Measurements from ENCODE around the gene RPL29.
"Not testable (repeated sequence)": the region's sequence is repeated elsewhere in the genome, so short reads cannot be mapped to it uniquely, and the experiment has no call there.

The RPL29 gene

DNA sequence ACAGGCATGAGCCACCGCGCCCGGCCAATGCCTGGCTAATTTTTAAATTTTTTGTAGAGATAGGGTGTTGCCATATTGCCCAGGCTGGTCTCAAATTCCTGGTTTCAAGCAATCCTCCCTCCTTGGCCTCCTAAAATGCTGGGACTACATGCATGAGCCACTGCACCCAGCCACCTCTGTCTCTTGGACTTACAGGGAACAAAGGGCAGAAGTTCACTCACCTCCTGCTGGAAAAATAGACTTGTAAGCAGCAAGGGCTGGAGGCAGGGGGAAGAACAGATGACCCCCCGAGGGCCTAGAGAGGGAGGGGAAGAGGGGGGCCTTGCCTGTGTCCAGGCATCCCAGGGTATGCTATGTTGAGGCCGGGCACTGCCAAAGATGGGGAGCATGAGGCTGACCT lies 38.5 kb upstream of the RPL29 start:
- Histone ChIP-seq H3K79me2 (ENCODE audit: insufficient read depth, low read length) (no peaks in the 10 kb centered on the region), H3K4me2 (ENCODE audit: low read length) (no peak overlapping the region), H2AFZ (ENCODE audit: low read length) (no peak overlapping the region), H4K20me1 (ENCODE audit: insufficient read depth, low read length) (no peaks in the 10 kb centered on the region), H3K9me2 (ENCODE audit: low read depth, low read length) (no peaks in the 10 kb centered on the region), H3K27ac (ENCODE audit: low read depth, low read length, poor library complexity, severe bottlenecking) (no peak overlapping the region), H3K4me1 (ENCODE audit: insufficient read depth, low read length, severe bottlenecking) (no peaks in the 10 kb centered on the region), H3K4me3 (ENCODE audit: low read depth, low read length, poor library complexity, severe bottlenecking) (no peak overlapping the region), H3K9me3 (ENCODE audit: low read length) (no peaks in the 10 kb centered on the region), H3K36me3 (ENCODE audit: insufficient read depth, low read length) (no peaks in the 10 kb centered on the region), H3K9ac (ENCODE audit: low read length) (no peak overlapping the region), H3F3A (ENCODE audit: insufficient read depth, low read length) (no peaks in the 10 kb centered on the region), H3K27me3 (ENCODE audit: insufficient read depth, low read length) (peaks cover 20% of the 10 kb centered on the region; the same call in 1 of the 2 replicates)
- TF ChIP-seq, protein P1, sequence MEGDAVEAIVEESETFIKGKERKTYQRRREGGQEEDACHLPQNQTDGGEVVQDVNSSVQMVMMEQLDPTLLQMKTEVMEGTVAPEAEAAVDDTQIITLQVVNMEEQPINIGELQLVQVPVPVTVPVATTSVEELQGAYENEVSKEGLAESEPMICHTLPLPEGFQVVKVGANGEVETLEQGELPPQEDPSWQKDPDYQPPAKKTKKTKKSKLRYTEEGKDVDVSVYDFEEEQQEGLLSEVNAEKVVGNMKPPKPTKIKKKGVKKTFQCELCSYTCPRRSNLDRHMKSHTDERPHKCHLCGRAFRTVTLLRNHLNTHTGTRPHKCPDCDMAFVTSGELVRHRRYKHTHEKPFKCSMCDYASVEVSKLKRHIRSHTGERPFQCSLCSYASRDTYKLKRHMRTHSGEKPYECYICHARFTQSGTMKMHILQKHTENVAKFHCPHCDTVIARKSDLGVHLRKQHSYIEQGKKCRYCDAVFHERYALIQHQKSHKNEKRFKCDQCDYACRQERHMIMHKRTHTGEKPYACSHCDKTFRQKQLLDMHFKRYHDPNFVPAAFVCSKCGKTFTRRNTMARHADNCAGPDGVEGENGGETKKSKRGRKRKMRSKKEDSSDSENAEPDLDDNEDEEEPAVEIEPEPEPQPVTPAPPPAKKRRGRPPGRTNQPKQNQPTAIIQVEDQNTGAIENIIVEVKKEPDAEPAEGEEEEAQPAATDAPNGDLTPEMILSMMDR (IDR thresholded peaks at IDR 0.05; ENCODE audit: low read length), result no peak
- no peak for TF ChIP-seq EZH2 (IDR thresholded peaks at IDR 0.05; ENCODE audit: borderline replicate concordance, low read length)

GRCh38 chr3:52033748-52034147 lies 38.1 kb upstream of the RPL29 start:
- peaks cover 16% of the 10 kb centered on the region; the same call in 1 of the 2 replicates for H3K27me3 ChIP-seq (ENCODE audit: insufficient read depth, low read length)
- H3K9me3 ChIP-seq (ENCODE audit: low read length); H3F3A ChIP-seq (ENCODE audit: insufficient read depth, low read length); H3K36me3 ChIP-seq (ENCODE audit: insufficient read depth, low read length); H3K27ac ChIP-seq (ENCODE audit: low read depth, low read length, poor library complexity, severe bottlenecking); H3K9me2 ChIP-seq (ENCODE audit: low read depth, low read length); H3K4me3 ChIP-seq (ENCODE audit: low read depth, low read length, poor library complexity, severe bottlenecking); H4K20me1 ChIP-seq (ENCODE audit: insufficient read depth, low read length); H3K4me2 ChIP-seq (ENCODE audit: low read length); H3K4me1 ChIP-seq (ENCODE audit: insufficient read depth, low read length, severe bottlenecking); H3K9ac ChIP-seq (ENCODE audit: low read length); H2AFZ ChIP-seq (ENCODE audit: low read length); H3K79me2 ChIP-seq (ENCODE audit: insufficient read depth, low read length): not testable (repeated sequence)

- H3K4me3 ChIP-seq (ENCODE audit: low read depth, low read length, poor library complexity, severe bottlenecking), result no peak overlapping the region
- H3K36me3 ChIP-seq (ENCODE audit: insufficient read depth, low read length), result no peaks in the 10 kb centered on the region
- no peaks in the 10 kb centered on the region for H3K79me2 ChIP-seq (ENCODE audit: insufficient read depth, low read length)
- H3K27me3 ChIP-seq (ENCODE audit: insufficient read depth, low read length), result peaks cover 14% of the 10 kb centered on the region; the same call in 1 of the 2 replicates
- no peak overlapping the region for H2AFZ ChIP-seq (ENCODE audit: low read length)
- no peak overlapping the region for H3K27ac ChIP-seq (ENCODE audit: low read depth, low read length, poor library complexity, severe bottlenecking)
- no peaks in the 10 kb centered on the region for H3K9me3 ChIP-seq (ENCODE audit: low read length)
- no peak overlapping the region for H3K9ac ChIP-seq (ENCODE audit: low read length)
- no peak overlapping the region for H3K4me2 ChIP-seq (ENCODE audit: low read length)
- no peaks in the 10 kb centered on the region for H3F3A ChIP-seq (ENCODE audit: insufficient read depth, low read length)
- no peaks in the 10 kb centered on the region for H3K4me1 ChIP-seq (ENCODE audit: insufficient read depth, low read length, severe bottlenecking)
- no peaks in the 10 kb centered on the region for H3K9me2 ChIP-seq (ENCODE audit: low read depth, low read length)
- TF ChIP-seq, protein P1 (IDR thresholded peaks at IDR 0.05; ENCODE audit: low read length), result no peak
- no peak for TF ChIP-seq EZH2 (IDR thresholded peaks at IDR 0.05; ENCODE audit: borderline replicate concordance, low read length)
- no peaks in the 10 kb centered on the region for H4K20me1 ChIP-seq (ENCODE audit: insufficient read depth, low read length)
These were observed 37.2 kb upstream of the RPL29 start for GRCh38 chr3:52032702-52033408.

GRCh38 chr3:52031896-52032295 lies 36.2 kb upstream of the RPL29 start:
- Histone ChIP-seq H3K27ac (ENCODE audit: low read depth, low read length, poor library complexity, severe bottlenecking) (no peak overlapping the region), H3K27me3 (ENCODE audit: insufficient read depth, low read length) (peaks cover 10% of the 10 kb centered on the region; the same call in 1 of the 2 replicates), H3K36me3 (ENCODE audit: insufficient read depth, low read length) (no peaks in the 10 kb centered on the region), H3F3A (ENCODE audit: insufficient read depth, low read length) (no peaks in the 10 kb centered on the region), H3K4me2 (ENCODE audit: low read length) (no peak overlapping the region), H3K9me3 (ENCODE audit: low read length) (no peaks in the 10 kb centered on the region), H4K20me1 (ENCODE audit: insufficient read depth, low read length) (no peaks in the 10 kb centered on the region), H3K4me1 (ENCODE audit: insufficient read depth, low read length, severe bottlenecking) (no peaks in the 10 kb centered on the region), H2AFZ (ENCODE audit: low read length) (no peak overlapping the region), H3K9me2 (ENCODE audit: low read depth, low read length) (no peaks in the 10 kb centered on the region), H3K4me3 (ENCODE audit: low read depth, low read length, poor library complexity, severe bottlenecking) (no peak overlapping the region), H3K79me2 (ENCODE audit: insufficient read depth, low read length) (no peaks in the 10 kb centered on the region), H3K9ac (ENCODE audit: low read length) (no peak overlapping the region)
- TF ChIP-seq, protein P1 (IDR thresholded peaks at IDR 0.05; ENCODE audit: low read length), result no peak
- TF ChIP-seq EZH2 (IDR thresholded peaks at IDR 0.05; ENCODE audit: borderline replicate concordance, low read length), result no peak
